ENCODE results near the gene NRAP.
"Not testable (repeated sequence)": the region's sequence is repeated elsewhere in the genome, so short reads cannot be mapped to it uniquely, and the experiment has no call there.

Gene NRAP

GRCh38 chr10:113681533-113682470, 18.0 kb upstream of the NRAP start:
- DNase-seq (ENCODE audit: low read depth in 2 of 3, low spot score in 2 of 3): peak in 1 of 3 experiments; percentile 9

- DNase-seq (ENCODE audit: low read depth in 2 of 3, low spot score in 2 of 3): peak in 2 of 3 experiments; percentile 18 to 20
Observed at GRCh38 chr10:113680190-113681111, 16.6 kb upstream of the NRAP start.

GRCh38 chr10:113679463-113680189, 15.8 kb upstream of the NRAP start, which contains the start of gene CASP7:
TSS of gene CASP7 (plus strand) at chr10:113679912. CDS start at chr10:113697494, 17,582 bp downstream.
- peak; percentile 52 to 75 (median 54) for DNase-seq (ENCODE audit: low read depth in 2 of 3, low spot score in 2 of 3)

GRCh38 chr10:113666682-113667252, 2.9 kb upstream of the NRAP start:
- DNase-seq (ENCODE audit: low read depth in 2 of 3, low spot score in 2 of 3): no peak

DNA sequence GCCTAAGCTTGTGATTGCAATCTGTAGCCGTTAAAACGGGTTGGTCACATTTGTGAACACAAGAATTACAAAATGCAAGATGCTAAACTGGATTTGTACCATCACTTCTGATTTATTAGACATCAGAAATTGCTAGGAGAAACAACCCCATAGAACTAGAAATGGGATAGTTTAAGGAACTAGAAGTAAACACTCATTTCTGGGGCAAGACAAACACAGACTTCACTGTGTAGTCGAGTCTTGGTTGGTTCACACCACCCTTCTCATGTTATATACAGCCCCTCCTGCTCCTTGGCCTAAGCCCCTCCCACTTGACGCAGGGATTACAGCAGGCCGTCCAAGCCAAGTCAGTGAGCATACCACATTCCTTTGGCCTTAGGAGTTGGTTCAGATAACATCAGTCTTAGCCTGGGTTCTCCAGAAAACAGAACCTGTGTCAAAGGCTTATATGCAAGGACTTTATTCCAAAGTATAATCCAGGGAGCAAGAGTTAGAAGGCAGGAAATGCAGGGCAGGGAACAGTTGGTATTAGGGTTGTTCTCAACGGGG, 2.0 kb upstream of the NRAP start:
- no peak for DNase-seq (ENCODE audit: low read depth in 2 of 3, low spot score in 2 of 3)

GRCh38 chr10:113665352-113665751, 1.5 kb upstream of the NRAP start:
- DNase-seq (ENCODE audit: low read depth in 2 of 3, low spot score in 2 of 3): no peak

GRCh38 chr10:113663142-113663541, 699 bp downstream of the NRAP start:
- DNase-seq (ENCODE audit: low read depth in 2 of 3, low spot score in 2 of 3): no peak

DNA sequence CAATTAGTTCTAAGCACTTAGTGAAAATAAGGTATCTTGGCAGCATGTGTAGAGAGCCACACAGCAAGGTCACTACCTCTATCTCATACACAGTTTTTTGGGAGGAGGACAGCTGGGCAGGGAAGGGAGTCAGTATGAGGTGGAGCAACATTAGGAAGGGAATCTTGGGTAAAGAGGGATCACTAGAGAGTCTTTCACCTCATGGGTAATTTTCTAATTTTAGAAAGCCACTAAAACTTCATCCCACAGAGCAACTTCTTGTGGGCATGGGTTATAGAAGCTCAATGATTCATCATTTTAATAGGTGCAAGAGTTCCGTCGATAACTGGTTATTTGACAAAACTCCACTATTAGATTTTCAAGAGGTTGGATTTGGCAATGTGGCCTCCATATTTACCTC, 2.5 kb downstream of the NRAP start:
- no peak for DNase-seq (ENCODE audit: low read depth in 2 of 3, low spot score in 2 of 3)

GRCh38 chr10:113657544-113657943, 6.3 kb downstream of the NRAP start:
- no peak for DNase-seq (ENCODE audit: low read depth in 2 of 3, low spot score in 2 of 3)

- no peak for DNase-seq (ENCODE audit: low read depth in 2 of 3, low spot score in 2 of 3)
Observed at GRCh38 chr10:113656896-113657295, 6.9 kb downstream of the NRAP start.

GRCh38 chr10:113652456-113652855, 11.4 kb downstream of the NRAP start:
- not testable (repeated sequence) for DNase-seq (ENCODE audit: low read depth in 2 of 3, low spot score in 2 of 3)

GRCh38 chr10:113651898-113652297, 11.9 kb downstream of the NRAP start:
- no peak for DNase-seq (ENCODE audit: low read depth in 2 of 3, low spot score in 2 of 3)

- no peak for DNase-seq (ENCODE audit: low read depth in 2 of 3, low spot score in 2 of 3)
Observed at GRCh38 chr10:113651021-113651420, 12.8 kb downstream of the NRAP start.

DNA sequence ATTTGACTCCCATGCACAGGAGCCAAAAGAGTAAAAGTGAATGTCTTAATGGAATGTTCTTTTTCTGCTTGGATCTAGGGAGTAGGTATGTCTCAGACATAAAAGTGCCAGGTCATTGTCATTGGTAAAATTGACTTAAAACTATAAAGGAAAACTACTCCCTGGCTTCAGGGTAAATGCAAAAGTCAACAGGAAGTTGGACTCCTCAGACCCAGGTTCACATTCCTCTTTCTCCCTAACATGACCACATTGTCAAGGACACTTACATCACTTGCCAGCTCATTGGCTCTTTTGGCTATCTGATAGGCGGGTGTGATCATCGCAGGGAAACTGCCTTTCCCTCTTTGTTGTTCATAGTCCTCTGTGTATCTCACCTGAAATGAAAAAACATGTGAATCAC, 13.7 kb downstream of the NRAP start:
- DNase-seq (ENCODE audit: low read depth in 2 of 3, low spot score in 2 of 3): no peak

GRCh38 chr10:113648478-113648877, 15.4 kb downstream of the NRAP start:
- DNase-seq (ENCODE audit: low read depth in 2 of 3, low spot score in 2 of 3): no peak

DNA sequence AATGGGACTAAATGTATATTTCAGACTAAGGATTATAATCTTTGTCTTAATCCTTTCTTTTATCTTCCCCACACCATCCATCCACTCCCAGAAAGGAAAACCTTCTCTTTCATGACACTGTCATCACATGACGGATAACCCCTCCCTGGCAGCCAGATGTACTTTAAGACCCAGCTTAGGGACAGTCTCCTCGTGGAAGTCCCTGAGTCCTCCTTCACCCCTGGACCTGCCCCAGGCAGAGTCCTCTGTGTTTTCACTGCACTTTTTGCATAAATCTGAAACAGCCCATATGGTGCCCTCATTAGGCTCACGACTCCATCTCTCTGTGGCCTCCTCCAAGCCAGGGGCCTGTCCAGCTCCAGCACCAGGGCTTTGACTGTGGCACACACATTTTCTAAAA, 16.0 kb downstream of the NRAP start:
- DNase-seq (ENCODE audit: low read depth in 2 of 3, low spot score in 2 of 3): no peak

DNA sequence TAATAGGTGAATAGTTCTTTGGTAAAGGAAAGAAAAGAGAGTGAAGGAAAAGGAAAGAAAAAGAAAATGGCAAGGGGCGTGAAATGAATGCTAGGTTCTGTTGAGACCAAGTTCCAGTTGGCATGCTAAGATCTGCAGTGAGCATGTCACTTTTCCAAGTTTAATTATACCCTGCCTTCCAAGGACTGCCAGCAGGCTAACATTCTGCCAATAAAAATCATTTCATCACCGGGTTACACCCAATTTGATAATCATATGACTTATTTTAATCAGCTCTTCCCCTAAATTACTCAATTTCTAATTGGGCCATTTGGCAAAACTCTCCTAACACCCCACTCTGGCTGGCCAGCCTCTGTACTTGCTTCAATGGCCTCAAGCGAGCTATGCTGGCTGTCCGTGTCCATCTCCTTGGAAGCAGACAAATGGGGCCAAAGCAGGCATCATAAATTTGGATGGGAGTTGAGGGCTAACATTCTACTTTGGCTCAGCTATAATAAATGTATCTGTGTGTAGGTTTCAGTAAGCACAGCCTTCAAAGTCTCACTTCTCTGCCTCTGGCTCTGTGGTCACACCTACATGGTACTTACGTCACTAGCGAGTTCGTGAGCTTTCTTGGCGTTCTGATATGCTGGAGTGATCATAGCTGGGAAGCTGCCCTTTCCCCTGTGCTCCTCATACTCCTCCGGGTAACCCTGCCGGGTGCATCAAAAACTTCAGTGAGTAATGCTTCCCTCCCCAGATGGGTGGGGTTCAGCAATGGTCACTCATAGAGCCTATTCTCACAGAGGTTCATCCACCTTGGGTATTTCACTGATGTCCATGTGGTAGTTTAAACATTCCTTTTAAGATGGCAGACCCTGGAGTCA, 17.3 kb downstream of the NRAP start:
- no peak for DNase-seq (ENCODE audit: low read depth in 2 of 3, low spot score in 2 of 3)

DNA sequence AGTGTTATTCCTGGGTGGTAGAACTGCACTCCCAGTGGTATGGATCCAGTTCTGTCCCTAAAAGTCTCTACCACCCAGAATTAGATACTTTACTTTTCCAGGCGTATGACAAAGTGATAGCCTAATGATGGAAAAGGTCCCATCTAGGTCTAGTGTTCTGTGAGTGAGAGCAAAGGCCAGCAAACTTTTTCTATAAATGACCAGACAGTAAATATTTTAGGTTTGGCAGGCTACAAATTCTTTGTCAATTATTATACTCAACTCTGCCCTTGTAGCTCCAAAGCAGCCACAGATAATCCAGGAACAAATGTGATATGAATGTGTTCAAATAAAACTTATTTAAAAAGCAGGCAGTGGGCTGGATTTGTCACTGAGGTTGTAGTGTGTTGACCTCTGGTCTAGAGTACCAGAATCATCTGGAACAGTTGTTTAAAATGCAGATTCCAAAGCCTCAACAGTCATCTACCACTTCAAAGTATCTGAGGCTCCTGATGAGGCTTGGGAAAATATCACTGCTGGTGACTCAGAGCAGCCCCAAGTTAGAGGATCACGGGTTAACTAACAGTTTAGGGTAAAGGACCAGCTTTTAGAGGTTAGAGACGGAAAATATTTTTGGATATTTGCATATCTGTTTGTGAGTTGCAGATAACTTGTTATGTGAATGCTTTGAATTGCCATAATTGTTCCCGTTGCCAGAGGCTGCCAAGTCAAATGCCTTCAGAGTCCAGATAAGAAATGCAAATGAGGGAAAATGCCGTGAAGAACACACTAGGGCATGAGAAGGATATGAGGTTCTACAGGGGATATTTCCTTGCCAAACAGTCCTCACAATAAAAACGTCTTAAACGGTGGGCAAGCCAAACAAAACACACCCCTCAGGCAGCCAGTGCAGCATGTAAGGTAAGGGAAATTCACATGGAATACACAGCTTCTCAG, 19.4 kb downstream of the NRAP start:
- DNase-seq (ENCODE audit: low read depth in 2 of 3, low spot score in 2 of 3): no peak

Data from activated CD8-positive, alpha-beta memory T cell treated with anti-CD3 and anti-CD28 coated beads for 48 hours (primary cell).